Activated T-helper 2 cell treated with anti-CD3 and anti-CD28 coated beads, Interferon-gamma antibody, Interleukin-2, Interleukin-4, amounts not matched to agents 10 μg/mL and 5 μg/mL and 100 μg/mL, durations not matched to agents 14 hours and 24 hours and 36 hours (primary cell): ENCODE measurements around the gene PRSS12. TPM values are rescaled to one million over a fixed set of nuclear protein-coding genes. Genes with fewer than 3 reads are reported as not detected.
A peak's percentile ranks its signal among the peaks of the same experiment; 100 is the strongest.

Experiments
- DNase-seq: peaks from one replicate; pipeline ENCODE4 v3.0.0; 2021; ENCODE audit warnings: low spot score
- H3K27ac Mint-ChIP-seq: one replicate; pipeline ENCODE4 v1.8.0; 2021; ENCODE audit warnings: mixed read lengths
- H3K27me3 Mint-ChIP-seq: one replicate; pipeline ENCODE4 v1.8.0; 2021; ENCODE audit warnings: low read depth, mixed read lengths
- H3K36me3 Mint-ChIP-seq: one replicate; pipeline ENCODE4 v1.8.0; 2021; ENCODE audit warnings: low read depth, mixed read lengths
- H3K4me1 Mint-ChIP-seq: one replicate; pipeline ENCODE4 v1.8.0; 2021; ENCODE audit warnings: low read depth, mixed read lengths
- H3K4me3 Mint-ChIP-seq: one replicate; pipeline ENCODE4 v1.8.0; 2021; ENCODE audit warnings: low read depth, mild to moderate bottlenecking, moderate library complexity, mixed read lengths
- H3K9me3 Mint-ChIP-seq: one replicate; pipeline ENCODE4 v1.8.0; 2021; ENCODE audit warnings: mixed read lengths
- intact Hi-C: fragments of 100-400 bp; cut with micrococcal nuclease; formaldehyde crosslinking; loops from one replicate; pipeline ENCODE4 v1.15.1; 2023
- total RNA-seq: library from RNA; stranded (reverse); gene quantifications from 2 replicates; pipeline ENCODE4 v1.2.3, GENCODE V29; 2022

The PRSS12 gene
- total RNA-seq, 1 donor from 2014 or later = not detected

DNA sequence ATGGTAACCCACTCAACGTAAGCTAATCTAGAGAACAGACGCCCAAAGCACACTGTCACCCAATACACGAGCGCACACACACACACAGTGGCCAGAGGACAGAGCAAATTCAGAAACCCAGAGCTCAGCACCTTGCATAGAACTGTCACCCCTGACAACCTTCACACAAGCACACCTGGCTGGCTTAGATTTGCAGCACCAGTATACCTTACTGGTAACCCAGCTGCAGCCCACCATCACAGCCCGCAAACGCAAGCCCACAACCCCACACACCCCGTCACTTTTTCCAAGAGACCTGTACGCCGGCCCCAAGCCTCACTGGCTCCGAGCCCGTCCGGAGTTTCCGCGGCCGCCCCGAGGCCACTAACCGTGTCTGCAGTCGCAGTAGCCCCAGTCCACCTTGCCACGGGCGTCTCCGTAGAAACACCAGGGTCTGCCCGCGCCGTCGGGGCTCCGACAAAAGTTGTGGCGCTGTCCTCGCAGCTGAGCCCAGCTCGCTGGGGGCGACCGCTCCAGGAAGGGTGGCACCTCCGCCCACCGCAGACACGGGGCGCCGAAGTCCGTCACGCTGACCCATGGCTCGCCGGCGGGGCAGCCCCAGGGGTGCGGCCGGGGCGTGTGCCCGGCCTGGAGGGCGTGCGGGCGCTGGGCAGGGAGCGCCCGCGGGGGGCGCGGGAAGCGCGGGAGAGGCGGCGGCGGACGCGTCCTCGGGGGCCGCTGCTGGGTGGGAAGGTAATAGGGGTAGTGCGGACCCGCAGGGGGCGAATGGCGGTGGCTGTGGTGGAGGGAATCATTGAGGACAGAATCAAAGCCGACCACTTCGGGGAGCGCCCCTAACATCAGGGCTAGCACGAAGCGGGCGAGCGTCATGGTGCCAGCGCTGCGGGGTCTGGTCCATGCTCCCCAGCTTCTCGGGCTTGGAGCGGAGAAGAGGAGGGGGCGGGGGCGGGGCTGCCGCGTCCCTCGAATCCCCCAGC is 664 bp downstream of the PRSS12 start:
- peak; percentile 9 for DNase-seq
- Mint-ChIP-seq H3K27ac (no peak overlapping the region), H3K4me1 (peaks cover 11% of the 10 kb centered on the region), H3K4me3 (peak overlapping the region; percentile 57), H3K36me3 (no peaks in the 10 kb centered on the region), H3K27me3 (peaks cover 65% of the 10 kb centered on the region), H3K9me3 (no peaks in the 10 kb centered on the region)
- intact Hi-C loops = loop anchor here (2.0 kb wide), 1 partner anchor 73 kb away; no protein-coding TSS in a partner anchor

DNA sequence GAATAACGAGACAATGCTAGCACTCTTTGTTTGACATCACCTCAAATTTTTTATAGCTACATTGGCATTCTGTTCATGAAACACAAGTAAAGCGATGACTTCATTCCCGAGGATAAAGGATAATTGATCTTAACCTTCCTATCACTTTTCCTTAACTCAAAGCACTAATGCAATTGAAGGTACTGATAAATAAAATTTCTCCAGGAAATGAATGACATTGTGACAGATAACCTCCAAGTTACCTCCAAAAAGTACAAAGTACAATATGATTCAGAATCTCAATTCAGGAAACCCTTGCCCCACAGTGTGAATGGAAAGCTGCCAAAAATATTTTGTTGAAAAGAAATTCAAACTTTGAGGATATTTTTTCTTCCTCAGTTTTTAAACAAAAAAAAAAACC is 1.8 kb downstream of the PRSS12 start:
- H3K36me3 Mint-ChIP-seq = no peaks in the 10 kb centered on the region
- peaks cover 11% of the 10 kb centered on the region for H3K4me1 Mint-ChIP-seq
- DNase-seq = no peak
- peaks cover 57% of the 10 kb centered on the region for H3K27me3 Mint-ChIP-seq
- intact Hi-C loops = no loop called here
- H3K4me3 Mint-ChIP-seq = no peak overlapping the region
- no peak overlapping the region for H3K27ac Mint-ChIP-seq
- H3K9me3 Mint-ChIP-seq = no peaks in the 10 kb centered on the region

DNA sequence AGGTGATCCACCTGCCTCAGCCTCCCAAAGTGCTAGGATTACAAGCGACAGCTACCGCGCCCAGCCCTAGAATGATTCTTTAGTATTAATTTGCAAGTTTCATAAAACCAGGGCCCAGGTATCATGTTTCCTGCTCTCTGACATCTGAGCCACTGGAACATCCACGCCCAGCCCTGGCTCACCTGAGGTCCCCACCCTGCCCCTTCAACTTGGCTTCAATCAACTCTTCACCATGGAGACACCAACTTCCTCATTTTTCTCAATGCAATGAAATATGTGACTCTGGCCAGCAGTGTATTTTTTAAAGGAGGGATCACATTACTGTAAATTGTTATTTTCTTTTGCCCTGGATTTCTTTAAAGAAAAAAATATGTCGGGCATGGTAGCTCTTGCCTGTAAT is 3.9 kb downstream of the PRSS12 start:
- intact Hi-C loops = no loop called here
- Mint-ChIP-seq H3K27me3 (peaks cover 47% of the 10 kb centered on the region), H3K9me3 (no peaks in the 10 kb centered on the region), H3K4me3 (no peak overlapping the region), H3K36me3 (no peaks in the 10 kb centered on the region), H3K4me1 (peaks cover 11% of the 10 kb centered on the region), H3K27ac (no peak overlapping the region)
- no peak for DNase-seq

DNA sequence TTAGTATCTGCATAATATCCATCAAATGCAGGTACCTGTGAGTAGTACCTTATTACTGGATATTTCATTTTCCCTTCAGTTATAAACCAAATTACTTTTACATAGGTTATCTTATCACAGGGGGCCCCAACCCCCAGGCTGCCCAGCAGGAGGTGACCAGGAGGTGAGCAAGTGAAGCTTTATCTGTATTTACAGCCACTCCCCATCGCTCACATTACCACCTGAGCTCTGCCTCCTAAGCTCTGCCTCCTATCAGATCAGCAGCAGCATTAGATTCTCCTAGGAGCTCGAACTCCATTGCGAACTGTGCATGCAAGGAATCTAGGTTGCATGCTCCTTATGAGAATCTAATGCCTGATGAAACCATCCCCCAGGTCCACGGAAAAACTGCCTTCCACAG is 6.3 kb downstream of the PRSS12 start:
- Mint-ChIP-seq H3K27me3 (peaks cover 32% of the 10 kb centered on the region), H3K27ac (no peak overlapping the region), H3K9me3 (no peaks in the 10 kb centered on the region), H3K4me3 (no peak overlapping the region), H3K4me1 (no peaks in the 10 kb centered on the region), H3K36me3 (no peaks in the 10 kb centered on the region)
- intact Hi-C loops = no loop called here
- DNase-seq = no peak

DNA sequence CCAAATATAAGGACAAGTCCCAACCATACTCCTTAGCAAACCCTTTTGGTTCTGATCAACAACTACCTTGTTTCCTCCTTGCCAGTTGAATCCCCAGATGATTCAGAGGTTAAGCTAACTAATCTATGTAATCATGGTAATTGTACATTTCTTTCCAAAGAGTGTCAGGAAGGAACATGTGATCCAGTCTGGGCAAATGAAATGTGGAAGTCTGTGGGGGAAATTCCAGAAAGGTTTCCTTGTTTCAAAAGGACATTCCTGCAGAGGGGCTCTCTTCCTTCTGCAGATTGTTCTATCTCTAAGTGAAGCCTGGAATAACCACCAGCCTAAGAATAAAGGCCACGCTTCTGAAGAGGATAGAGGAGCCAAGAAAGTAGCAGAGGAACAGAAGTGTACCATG is 7.0 kb downstream of the PRSS12 start:
- no peaks in the 10 kb centered on the region for H3K9me3 Mint-ChIP-seq
- intact Hi-C loops = no loop called here
- H3K27ac Mint-ChIP-seq = no peak overlapping the region
- H3K27me3 Mint-ChIP-seq = peaks cover 25% of the 10 kb centered on the region
- H3K4me1 Mint-ChIP-seq = no peaks in the 10 kb centered on the region
- H3K36me3 Mint-ChIP-seq = no peaks in the 10 kb centered on the region
- no peak for DNase-seq
- no peak overlapping the region for H3K4me3 Mint-ChIP-seq

DNA sequence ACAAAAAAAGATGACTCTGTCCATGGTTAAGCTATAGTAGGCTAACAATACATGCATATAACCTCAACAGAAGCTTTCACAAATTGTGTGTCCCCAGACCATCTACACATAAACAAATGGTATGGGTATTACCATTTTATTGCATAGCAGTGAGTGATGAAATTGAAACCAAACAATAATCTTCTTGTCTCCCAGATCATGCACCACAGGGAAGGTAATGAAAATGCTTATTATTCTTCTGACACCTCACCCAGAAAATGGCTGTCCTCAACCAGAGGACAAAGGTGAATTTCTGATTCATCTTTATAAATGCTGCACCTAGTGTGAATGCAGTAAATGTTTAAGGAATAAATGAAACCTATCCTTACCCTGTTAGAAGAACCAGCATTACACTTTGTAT is 8.0 kb downstream of the PRSS12 start:
- Mint-ChIP-seq H3K27ac (no peak overlapping the region), H3K4me1 (no peaks in the 10 kb centered on the region), H3K27me3 (peaks cover 20% of the 10 kb centered on the region), H3K9me3 (no peaks in the 10 kb centered on the region), H3K36me3 (no peaks in the 10 kb centered on the region), H3K4me3 (no peak overlapping the region)
- intact Hi-C loops = no loop called here
- DNase-seq = no peak

DNA sequence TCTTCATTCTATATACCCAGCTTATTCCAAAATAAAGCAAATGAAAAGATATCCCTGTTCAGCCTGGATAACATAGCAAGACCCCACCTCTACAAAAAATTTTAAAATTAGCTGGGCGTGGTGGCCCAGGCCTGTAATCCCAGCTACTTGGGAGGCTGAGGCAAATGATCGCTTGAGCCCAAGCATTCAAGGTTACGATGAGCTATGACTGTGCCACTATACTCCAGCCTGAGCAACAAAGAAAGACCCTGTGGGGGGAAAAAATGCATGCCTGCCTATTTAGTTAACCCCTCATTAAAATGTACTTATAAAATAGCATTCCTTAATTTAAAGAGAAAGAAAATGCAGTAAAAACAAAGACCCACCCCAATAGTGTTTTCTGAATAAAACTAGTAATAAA is 9.3 kb downstream of the PRSS12 start:
- Mint-ChIP-seq H3K27ac (no peak overlapping the region), H3K4me1 (no peaks in the 10 kb centered on the region), H3K27me3 (peaks cover 15% of the 10 kb centered on the region), H3K36me3 (no peaks in the 10 kb centered on the region), H3K9me3 (no peaks in the 10 kb centered on the region), H3K4me3 (no peak overlapping the region)
- intact Hi-C loops = no loop called here
- no peak for DNase-seq

DNA sequence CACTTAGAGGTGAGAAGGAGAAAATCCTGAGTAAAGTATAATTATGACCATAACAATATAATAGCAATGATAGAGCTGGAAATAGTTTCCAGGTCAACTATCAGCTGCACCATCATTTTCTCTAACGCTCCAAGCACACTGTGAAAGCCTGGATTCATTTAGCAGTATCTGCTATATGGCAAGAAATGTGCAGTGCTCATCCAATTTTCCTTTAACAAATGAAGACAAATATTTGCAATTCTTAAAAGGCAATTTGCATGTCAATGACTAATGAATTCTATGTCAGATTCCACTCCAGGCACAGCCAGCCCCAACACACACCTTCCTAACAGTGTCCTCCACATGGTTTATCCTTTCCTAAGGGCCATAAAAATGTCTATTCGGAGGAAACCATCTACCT is 12.7 kb downstream of the PRSS12 start:
- no peak for DNase-seq
- peaks cover 11% of the 10 kb centered on the region for H3K27me3 Mint-ChIP-seq
- no peaks in the 10 kb centered on the region for H3K4me1 Mint-ChIP-seq
- no peak overlapping the region for H3K27ac Mint-ChIP-seq
- no peaks in the 10 kb centered on the region for H3K36me3 Mint-ChIP-seq
- no peak overlapping the region for H3K4me3 Mint-ChIP-seq
- no peaks in the 10 kb centered on the region for H3K9me3 Mint-ChIP-seq
- intact Hi-C loops = no loop called here

DNA sequence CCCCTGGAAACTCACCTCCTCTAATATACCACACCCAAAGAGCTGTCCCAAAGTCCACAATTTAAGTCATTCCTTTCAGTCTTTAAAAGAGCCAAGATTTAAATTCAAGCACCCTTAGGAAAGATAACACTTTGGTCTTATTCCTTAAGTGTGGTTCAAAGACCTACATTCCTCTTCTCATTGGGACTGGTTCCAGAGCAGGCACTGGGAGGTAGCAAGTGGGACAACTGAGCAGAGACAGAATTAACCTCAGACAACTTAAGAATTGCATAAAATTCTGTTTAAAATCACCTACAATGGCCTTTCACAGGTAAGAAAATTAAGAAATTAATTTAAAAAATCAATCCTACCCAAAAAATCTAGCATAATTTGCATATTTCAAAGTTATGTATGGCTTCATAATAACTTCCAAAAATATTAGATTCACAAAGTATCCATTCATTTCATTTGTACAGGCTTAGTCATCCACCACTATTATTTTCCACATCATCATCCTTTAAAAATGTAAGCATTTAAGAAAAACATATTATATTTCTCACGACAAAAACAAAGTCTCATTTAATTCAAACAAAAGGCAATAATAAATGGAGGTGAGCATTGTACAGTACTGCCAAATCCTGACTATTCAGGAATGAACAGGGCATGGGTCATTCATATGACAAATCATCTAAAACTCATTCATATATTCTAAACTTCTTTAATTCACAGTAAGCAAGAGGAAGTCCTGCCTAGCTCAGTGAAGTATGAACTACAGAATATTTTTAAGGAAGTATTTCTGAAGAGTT is 13.6 kb downstream of the PRSS12 start:
- Mint-ChIP-seq H3K9me3 (no peaks in the 10 kb centered on the region), H3K27ac (no peak overlapping the region), H3K27me3 (peaks cover 6% of the 10 kb centered on the region), H3K4me3 (no peak overlapping the region), H3K36me3 (no peaks in the 10 kb centered on the region), H3K4me1 (no peaks in the 10 kb centered on the region)
- DNase-seq = no peak
- intact Hi-C loops = no loop called here

DNA sequence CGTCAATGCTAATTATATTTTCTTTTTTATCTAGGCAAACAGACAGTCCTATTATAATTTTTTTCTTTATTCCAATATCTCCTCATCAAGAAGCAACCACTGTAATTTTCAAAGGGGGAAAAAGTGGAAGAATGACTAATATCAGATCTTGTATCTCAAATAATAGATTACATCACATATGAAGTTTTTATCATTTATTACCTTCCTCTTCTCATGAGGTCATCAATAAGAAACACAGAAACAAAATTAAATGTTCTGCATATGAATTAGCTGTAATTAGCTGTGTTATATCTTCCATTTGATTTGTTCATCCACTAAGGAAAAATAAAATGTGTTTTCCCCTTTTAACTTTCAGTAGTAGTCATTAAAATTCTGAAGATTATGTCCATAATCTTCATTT is 14.3 kb downstream of the PRSS12 start:
- Mint-ChIP-seq H3K27me3 (peaks cover 6% of the 10 kb centered on the region), H3K4me3 (no peak overlapping the region), H3K9me3 (no peaks in the 10 kb centered on the region), H3K36me3 (no peaks in the 10 kb centered on the region), H3K27ac (no peak overlapping the region), H3K4me1 (no peaks in the 10 kb centered on the region)
- no peak for DNase-seq
- intact Hi-C loops = no loop called here

DNA sequence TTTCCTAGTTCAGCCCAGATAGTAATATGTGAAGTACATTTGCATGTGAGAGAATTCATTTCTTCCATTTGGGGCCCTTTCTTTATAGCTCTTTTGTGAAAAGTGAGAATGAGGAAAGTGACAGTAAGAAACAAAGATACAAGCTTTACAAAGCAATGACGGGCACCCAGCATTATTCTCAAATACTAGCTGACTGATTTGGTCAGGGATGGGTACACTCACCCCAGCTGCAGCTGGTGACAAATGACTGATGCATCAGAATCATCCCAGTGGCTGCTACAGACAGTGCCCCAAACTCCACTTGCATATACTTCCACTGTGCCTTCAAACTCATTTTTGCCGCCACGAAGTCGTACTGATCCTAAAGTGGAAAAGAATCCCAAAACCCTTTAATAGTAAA is 14.8 kb downstream of the PRSS12 start:
- H3K4me3 Mint-ChIP-seq = no peak overlapping the region

DNA sequence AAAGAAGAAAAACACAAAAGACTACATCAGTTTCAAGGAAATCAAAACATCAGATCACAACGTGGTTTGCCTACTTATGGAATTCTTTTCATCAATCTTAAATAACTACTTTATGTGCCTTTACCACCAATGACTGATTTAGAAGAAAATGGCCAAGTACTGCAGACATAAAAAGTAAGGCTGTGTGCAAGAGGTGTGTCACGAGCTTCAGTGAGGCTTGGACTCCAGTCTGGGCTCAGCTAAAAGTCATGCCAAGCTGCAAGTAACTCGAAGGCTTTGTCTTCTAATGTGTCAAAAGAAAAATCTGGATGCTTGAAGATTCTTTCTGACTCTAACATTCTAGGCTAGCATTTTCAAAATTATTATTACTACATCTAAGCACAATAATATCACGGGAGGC is 17.0 kb downstream of the PRSS12 start:
- no peak for DNase-seq
- Mint-ChIP-seq H3K36me3 (no peaks in the 10 kb centered on the region), H3K27me3 (peaks cover 6% of the 10 kb centered on the region), H3K4me1 (no peaks in the 10 kb centered on the region), H3K27ac (no peak overlapping the region), H3K4me3 (no peak overlapping the region), H3K9me3 (no peaks in the 10 kb centered on the region)
- intact Hi-C loops = no loop called here

More for the DNA sequence above, 14.8 kb downstream of the PRSS12 start:
- peaks cover 6% of the 10 kb centered on the region for H3K27me3 Mint-ChIP-seq
- H3K9me3 Mint-ChIP-seq = no peaks in the 10 kb centered on the region
- DNase-seq = no peak
- no peaks in the 10 kb centered on the region for H3K36me3 Mint-ChIP-seq
- no peak overlapping the region for H3K27ac Mint-ChIP-seq
- intact Hi-C loops = no loop called here
- H3K4me1 Mint-ChIP-seq = no peaks in the 10 kb centered on the region

DNA sequence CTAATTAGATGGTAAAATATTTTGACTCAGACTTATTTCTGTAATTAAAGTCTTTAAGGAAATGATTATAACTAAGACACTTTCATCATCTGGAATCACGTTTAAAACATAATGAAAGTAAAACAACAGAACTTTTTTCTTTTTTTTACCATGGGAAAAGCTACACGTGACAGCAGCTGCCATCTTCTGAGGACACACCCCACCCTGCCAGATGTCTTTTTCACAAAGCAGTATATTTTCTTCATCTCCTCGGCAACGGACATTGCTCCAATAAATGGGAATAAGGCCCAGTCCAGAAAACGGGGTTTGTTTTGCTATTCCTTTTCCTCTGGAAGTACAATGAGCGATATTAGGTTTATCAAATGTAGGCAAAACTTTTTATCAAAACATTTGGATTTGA is 17.5 kb downstream of the PRSS12 start:
- Mint-ChIP-seq H3K27ac (no peak overlapping the region), H3K4me3 (no peak overlapping the region), H3K27me3 (peaks cover 6% of the 10 kb centered on the region), H3K36me3 (no peaks in the 10 kb centered on the region), H3K9me3 (no peaks in the 10 kb centered on the region), H3K4me1 (no peaks in the 10 kb centered on the region)
- intact Hi-C loops = no loop called here
- no peak for DNase-seq
